Adrenal gland (tissue), 12 donors: ENCODE measurements around the gene KIF26B. TPM values are rescaled to one million over a fixed set of nuclear protein-coding genes. Genes with fewer than 3 reads are reported as not detected.

Experiments
- DNase-seq, 7 donors: peaks; one replicate each; pipeline ENCODE4 v3.0.0-alpha.2; 2019 to 2020
- H3K27ac ChIP-seq, 5 donors: fragments of 200-600 bp; sonication (generic) in 4 of 5; 1 replicate in 3 of 5; 2 replicates in 2 of 5; pipeline versions ENCODE4 v1.5.1 to v1.8.0; 2016 to 2020; ENCODE audit warnings: mild to moderate bottlenecking in 1 of 5
- H3K27me3 ChIP-seq: fragments of 200-600 bp; 2 replicates; pipeline ENCODE4 v1.8.0; 2021
- H3K36me3 ChIP-seq, 2 donors: fragments of 200-600 bp; replicated peaks in 1 of 2; 1 replicate in 1 of 2; 2 replicates in 1 of 2; pipeline versions ENCODE4 v1.5.1 to v1.8.0; 2018 to 2022
- H3K4me1 ChIP-seq, 2 donors: fragments of 200-600 bp; replicated peaks in 1 of 2; 1 replicate in 1 of 2; 2 replicates in 1 of 2; pipeline versions ENCODE4 v1.5.1 to v1.8.0; 2018 to 2021
- H3K4me3 ChIP-seq, 4 donors: fragments of 200-600 bp; sonication (generic) in 3 of 4; one replicate each; pipeline ENCODE4 v1.5.1; 2016 to 2018
- H3K9me3 ChIP-seq, 3 donors: fragments of 200-600 bp; sonication (generic) in 1 of 3; replicated peaks in 1 of 3; 1 replicate in 2 of 3; 2 replicates in 1 of 3; pipeline versions ENCODE4 v1.5.1 to v1.8.0; 2016 to 2021
- POLR2A ChIP-seq, 2 donors: fragments of 450-650 bp; IDR thresholded peaks; one replicate each; pipeline ENCODE4 v1.6.1; 2017; ENCODE audit warnings: antibody characterized with exemption in 2 of 2, mild to moderate bottlenecking in 2 of 2, moderate library complexity in 1 of 2
- WGBS, 4 donors: extraction: QIAGEN DNeasy Blood & Tissue Kit in 2 of 4; methylation state at CpG; one replicate each; pipeline versions ENCODE4 v1.1.5 to v1.1.7; 2013 to 2017; 5-methylcytosine and 5-hydroxymethylcytosine counted together
- intact Hi-C, 2 donors: fragments of 100-400 bp; cut with DNase I; formaldehyde crosslinking; loops; one replicate each; pipeline versions ENCODE4 v1.14.1 to v1.15.0; 2022 to 2023
- polyA plus RNA-seq, 3 donors: library from polyadenylated mRNA; stranded (reverse); fragments of 200-250 nt in 2 of 3; fragments of 350-450 nt in 1 of 3; fragmentation: Illumina TruSeq in 1 of 3; extraction: RNeasy Lipid Tissue Mini Kit (QIAGEN cat#74804) in 1 of 3; gene quantifications; one replicate each; pipeline ENCODE4 v1.2.3, GENCODE V29; 2013 to 2014
- total RNA-seq, 9 donors: library from RNA; depleted of rRNA in 4 of 9; stranded (reverse); fragments of >200 nt in 4 of 9; fragments of 120-200 nt in 1 of 9; fragmentation: NEBNext Ultra II Directional in 1 of 9; extraction: Animal tissue kit (Norgen Biotek cat#: 25700) in 1 of 9; gene quantifications; one replicate each; pipeline versions ENCODE4 v1.1.0 to v1.2.4, GENCODE V29; 2013 to 2023
- TF ChIP-seq, protein P1 (sequence below), 6 experiments: fragments of 450-650 bp in 4 of 6; fragments of 200-600 bp in 2 of 6; sonication (generic) in 1 of 6; IDR thresholded peaks; 1 replicate in 5 of 6; 2 replicates in 1 of 6; pipeline versions ENCODE4 v1.5.1 to v1.8.0; 2016 to 2021; ENCODE audit warnings: antibody characterized with exemption in 6 of 6, mild to moderate bottlenecking in 2 of 6, moderate library complexity in 1 of 6
- donor health status: healthy with polysubstance abuse.
- donor health status: Bipolar disorder and iron deficiency.
- donor health status: DM: yes; HTN: yes; CAD: no.
- donor health status: DM: no; HTN: no; CAD: no.
- donor health status: DM: no; HTN: no; CAD: no.
- donor health status: DM: yes; HTN: yes; CAD: no.

KIF26B gene
- total and polyA plus RNA-seq, 12 donors: 0.20 to 4.6 (median 2.6) TPM

DNA sequence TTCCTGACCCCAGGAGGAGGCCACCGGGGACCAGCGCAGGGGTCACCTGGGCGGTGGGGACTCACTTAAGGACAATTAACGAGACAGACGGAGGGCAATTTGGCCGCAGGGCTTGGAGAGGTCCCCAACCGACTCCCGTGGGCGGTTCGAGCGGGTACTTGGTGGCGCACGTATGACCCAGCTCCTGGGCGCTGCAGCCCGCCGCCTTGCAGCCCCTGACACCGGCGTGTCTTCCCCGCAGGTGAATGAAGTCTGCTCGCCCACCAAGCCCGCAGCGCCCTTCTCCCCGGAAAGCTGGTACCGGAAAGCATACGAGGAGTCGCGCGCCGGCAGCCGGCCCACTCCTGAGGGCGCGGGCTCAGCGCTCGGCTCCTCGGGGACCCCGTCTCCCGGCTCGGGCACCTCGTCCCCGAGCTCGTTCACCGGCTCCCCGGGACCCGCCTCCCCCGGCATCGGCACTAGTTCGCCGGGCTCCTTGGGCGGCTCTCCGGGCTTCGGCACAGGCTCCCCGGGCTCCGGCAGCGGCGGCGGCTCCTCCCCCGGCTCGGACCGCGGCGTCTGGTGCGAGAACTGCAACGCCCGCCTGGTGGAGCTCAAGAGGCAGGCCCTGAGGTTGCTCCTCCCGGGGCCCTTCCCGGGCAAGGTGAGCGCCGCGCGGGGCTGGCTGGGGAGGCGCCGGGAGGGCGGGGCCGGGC, 1.4 kb downstream of the KIF26B start:
- intact Hi-C loops: loop anchor here (10.0 kb wide), 3 partner anchors 219 to 1299 kb away; no protein-coding TSS in a partner anchor
- 1% methylated on average over 30 to 74 of the region's 74 CpGs; no CpG with 5 or more reads in 1 of the 4 donors for WGBS, 4 donors
- peak; percentile 80 to 90 (median 87) for DNase-seq
- Histone ChIP-seq H3K4me1 (peaks cover 32 to 40% of the 10 kb centered on the region in 2 donors), H3K36me3 (no peaks in the 10 kb centered on the region), H3K9me3 (no peaks in the 10 kb centered on the region), H3K4me3 (peak overlapping the region in 3 of 4 donors; percentile 47 to 76 (median 47)), H3K27me3 (peaks cover 9% of the 10 kb centered on the region), H3K27ac (no peak overlapping the region)
- TF ChIP-seq POLR2A (IDR thresholded peaks at IDR 0.05): peak in 1 of 2 donors; percentile 9
- TF ChIP-seq, protein P1, sequence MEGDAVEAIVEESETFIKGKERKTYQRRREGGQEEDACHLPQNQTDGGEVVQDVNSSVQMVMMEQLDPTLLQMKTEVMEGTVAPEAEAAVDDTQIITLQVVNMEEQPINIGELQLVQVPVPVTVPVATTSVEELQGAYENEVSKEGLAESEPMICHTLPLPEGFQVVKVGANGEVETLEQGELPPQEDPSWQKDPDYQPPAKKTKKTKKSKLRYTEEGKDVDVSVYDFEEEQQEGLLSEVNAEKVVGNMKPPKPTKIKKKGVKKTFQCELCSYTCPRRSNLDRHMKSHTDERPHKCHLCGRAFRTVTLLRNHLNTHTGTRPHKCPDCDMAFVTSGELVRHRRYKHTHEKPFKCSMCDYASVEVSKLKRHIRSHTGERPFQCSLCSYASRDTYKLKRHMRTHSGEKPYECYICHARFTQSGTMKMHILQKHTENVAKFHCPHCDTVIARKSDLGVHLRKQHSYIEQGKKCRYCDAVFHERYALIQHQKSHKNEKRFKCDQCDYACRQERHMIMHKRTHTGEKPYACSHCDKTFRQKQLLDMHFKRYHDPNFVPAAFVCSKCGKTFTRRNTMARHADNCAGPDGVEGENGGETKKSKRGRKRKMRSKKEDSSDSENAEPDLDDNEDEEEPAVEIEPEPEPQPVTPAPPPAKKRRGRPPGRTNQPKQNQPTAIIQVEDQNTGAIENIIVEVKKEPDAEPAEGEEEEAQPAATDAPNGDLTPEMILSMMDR (IDR thresholded peaks at IDR 0.05): peak; percentile 17 to 89 (median 66)

DNA sequence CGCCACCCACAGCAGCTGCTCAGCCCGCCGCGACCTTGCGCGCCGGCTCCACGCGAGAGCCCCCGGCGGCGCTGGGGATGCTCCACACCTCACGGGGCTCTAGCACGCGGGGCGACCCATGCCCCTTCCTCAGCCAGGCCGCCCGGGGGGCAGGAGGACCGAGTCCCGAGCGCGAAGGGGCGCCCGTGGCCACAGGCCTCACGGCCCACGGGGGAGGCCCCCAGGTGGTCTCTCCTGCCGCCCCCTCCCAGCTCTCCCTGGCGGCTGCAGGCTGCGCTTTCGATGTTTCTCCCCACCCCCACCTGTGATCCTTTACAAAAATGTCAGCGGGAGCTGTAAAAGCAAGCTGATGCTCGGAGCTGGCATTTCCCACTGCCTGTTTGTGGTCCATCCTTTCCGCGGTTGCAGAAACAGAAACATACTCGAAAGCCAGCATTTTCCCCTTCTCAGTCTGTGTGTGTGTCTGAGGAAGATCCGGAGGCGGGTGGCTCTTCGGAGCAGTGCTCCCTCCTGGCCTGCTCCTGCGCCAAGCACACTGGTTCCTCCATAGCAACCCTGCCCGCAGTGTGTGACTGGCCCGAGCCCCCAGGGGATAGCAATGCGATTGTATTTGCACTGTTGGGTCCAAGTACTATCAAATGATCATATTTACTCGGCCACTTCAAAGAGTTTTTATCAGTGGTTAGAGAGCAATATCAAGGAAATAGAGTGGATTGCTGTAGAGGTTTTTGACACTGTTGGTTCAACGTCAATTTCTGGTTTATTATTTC, 2.1 kb downstream of the KIF26B start:
- intact Hi-C loops: loop anchor here (10.0 kb wide), 3 partner anchors 218 to 1298 kb away; no protein-coding TSS in a partner anchor
- Histone ChIP-seq H3K36me3 (no peaks in the 10 kb centered on the region), H3K9me3 (no peaks in the 10 kb centered on the region), H3K27me3 (peaks cover 9% of the 10 kb centered on the region), H3K4me1 (peaks cover 32 to 40% of the 10 kb centered on the region in 2 donors), H3K4me3 (peak overlapping the region in 2 of 4 donors; percentile 11 to 76), H3K27ac (no peak overlapping the region)
- WGBS, 4 donors: 6 to 8% (median 7%) methylated on average over 20 to 44 of the region's 44 CpGs
- peak in 3 of 7 donors; percentile 5 to 59 (median 21) for DNase-seq
- no peak for TF ChIP-seq POLR2A (IDR thresholded peaks at IDR 0.05)
- TF ChIP-seq, protein P1 (IDR thresholded peaks at IDR 0.05): peak in 1 of 6 experiments; percentile 31

DNA sequence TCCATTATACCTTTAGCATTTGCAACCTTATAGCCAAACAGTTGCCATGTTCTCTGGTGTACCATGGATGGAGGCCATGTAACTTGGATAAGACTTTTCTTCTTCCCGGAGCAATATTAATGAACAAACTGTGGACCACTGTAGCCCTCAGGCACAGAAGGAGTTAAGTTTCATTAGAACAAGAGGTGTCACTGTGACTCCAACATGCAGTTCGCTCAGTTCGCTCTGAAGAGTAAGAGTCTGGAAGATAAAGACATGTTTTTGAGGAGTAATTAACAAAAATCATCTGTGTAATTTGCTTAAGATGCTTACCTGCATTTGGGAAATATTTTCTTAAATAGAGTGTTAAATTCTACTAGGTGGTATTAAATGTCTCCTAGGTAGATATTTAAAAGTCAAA, 4.1 kb downstream of the KIF26B start:
- intact Hi-C loops: loop anchor here (10.0 kb wide), 3 partner anchors 216 to 1296 kb away; no protein-coding TSS in a partner anchor
- Histone ChIP-seq H3K9me3 (no peaks in the 10 kb centered on the region), H3K36me3 (no peaks in the 10 kb centered on the region), H3K27ac (no peak overlapping the region), H3K4me1 (peaks cover 24 to 30% of the 10 kb centered on the region in 2 donors), H3K4me3 (no peak overlapping the region), H3K27me3 (peaks cover 5% of the 10 kb centered on the region)
- TF ChIP-seq, protein P1 (IDR thresholded peaks at IDR 0.05): no peak
- no peak for TF ChIP-seq POLR2A (IDR thresholded peaks at IDR 0.05)
- 92 to 98% (median 94%) methylated on average over 3 of the region's 3 CpGs for WGBS, 4 donors
- DNase-seq: no peak

DNA sequence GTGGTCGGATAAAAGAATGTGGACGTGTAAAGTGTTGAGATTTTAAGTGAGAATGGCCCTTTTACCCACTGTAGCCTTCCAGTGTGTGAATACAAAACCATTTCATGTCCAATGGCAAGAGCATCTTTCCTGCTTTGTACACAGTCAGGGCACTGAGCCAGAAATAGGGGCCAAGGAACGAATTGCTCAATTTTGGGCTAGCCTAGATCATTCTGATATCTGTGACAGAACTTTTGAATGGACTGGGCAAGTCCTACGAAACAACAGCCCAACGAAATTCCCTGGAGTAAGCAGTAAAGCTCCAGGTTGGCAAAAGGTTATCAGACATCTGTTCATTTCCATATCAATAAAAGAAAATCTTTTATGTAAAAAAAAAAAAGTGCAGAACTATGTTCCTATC, 5.5 kb downstream of the KIF26B start:
- H3K36me3 ChIP-seq: no peaks in the 10 kb centered on the region
- H3K4me3 ChIP-seq: no peak overlapping the region
- no peak overlapping the region for H3K27ac ChIP-seq
- intact Hi-C loops: no loop called here
- DNase-seq: peak in 6 of 7 donors; percentile 42 to 82 (median 58)
- no peak for TF ChIP-seq POLR2A (IDR thresholded peaks at IDR 0.05)
- TF ChIP-seq, protein P1 (IDR thresholded peaks at IDR 0.05): no peak
- WGBS, 4 donors: 40 to 49% (median 43%) methylated on average over 5 of the region's 5 CpGs
- H3K27me3 ChIP-seq: peaks cover 3% of the 10 kb centered on the region
- no peaks in the 10 kb centered on the region for H3K9me3 ChIP-seq
- peaks cover 15 to 18% of the 10 kb centered on the region in 2 donors for H3K4me1 ChIP-seq
